ENCODE results near the gene FAM120B. TPM values are rescaled to one million over a fixed set of nuclear protein-coding genes. Genes with fewer than 3 reads are reported as not detected.
A peak's percentile ranks its signal among the peaks of the same experiment; 100 is the strongest.

FAM120B gene
- total RNA-seq, 2 donors from 2014 or later: 14.7 to 18.6 TPM

- Histone ChIP-seq H3K27ac (peak overlapping the region in 1 of 2 donors; percentile 31), H3K36me3 (no peaks in the 10 kb centered on the region), H3K9me3 (peaks cover 0 to 12% of the 10 kb centered on the region in 2 donors), H3K27me3 (no peaks in the 10 kb centered on the region), H3K4me1 (peaks cover 0 to 23% of the 10 kb centered on the region in 2 donors), H3K4me3 (peak overlapping the region in 1 of 2 donors; percentile 32)
- TF ChIP-seq CTCF (IDR thresholded peaks at IDR 0.05): no peak
- peak; percentile 86 for DNase-seq (ENCODE audit: low spot score)
Measured at GRCh38 chr6:170438402-170438753, 131.8 kb downstream of the FAM120B start.

- H3K4me1 ChIP-seq: peaks cover 0 to 23% of the 10 kb centered on the region in 2 donors
- no peak for TF ChIP-seq CTCF (IDR thresholded peaks at IDR 0.05)
- no peak overlapping the region for H3K4me3 ChIP-seq
- no peaks in the 10 kb centered on the region for H3K27me3 ChIP-seq
- H3K27ac ChIP-seq: no peak overlapping the region
- DNase-seq (ENCODE audit: low spot score): no peak
- peaks cover 0 to 12% of the 10 kb centered on the region in 2 donors for H3K9me3 ChIP-seq
- no peaks in the 10 kb centered on the region for H3K36me3 ChIP-seq
Measured at GRCh38 chr6:170438861-170439260, 132.3 kb downstream of the FAM120B start.

- no peaks in the 10 kb centered on the region for H3K27me3 ChIP-seq
- peak overlapping the region in 1 of 2 donors; percentile 48 for H3K27ac ChIP-seq
- H3K36me3 ChIP-seq: no peaks in the 10 kb centered on the region
- TF ChIP-seq CTCF (IDR thresholded peaks at IDR 0.05): no peak
- no peak for DNase-seq (ENCODE audit: low spot score)
- H3K4me3 ChIP-seq: no peak overlapping the region
- H3K4me1 ChIP-seq: peaks cover 0 to 23% of the 10 kb centered on the region in 2 donors
- H3K9me3 ChIP-seq: peaks cover 0 to 12% of the 10 kb centered on the region in 2 donors
Measured at GRCh38 chr6:170439366-170440361, 133.1 kb downstream of the FAM120B start.

GRCh38 chr6:170440437-170440836 lies 133.9 kb downstream of the FAM120B start:
- no peak for DNase-seq (ENCODE audit: low spot score)

GRCh38 chr6:170441316-170441715 lies 134.8 kb downstream of the FAM120B start:
- Histone ChIP-seq H3K9me3 (peaks cover 0 to 5% of the 10 kb centered on the region in 2 donors), H3K4me3 (no peak overlapping the region), H3K36me3 (no peaks in the 10 kb centered on the region), H3K27me3 (no peaks in the 10 kb centered on the region), H3K27ac (no peak overlapping the region), H3K4me1 (peaks cover 0 to 23% of the 10 kb centered on the region in 2 donors)
- no peak for TF ChIP-seq CTCF (IDR thresholded peaks at IDR 0.05)
- DNase-seq (ENCODE audit: low spot score): no peak

More at GRCh38 chr6:170440437-170440836, 133.9 kb downstream of the FAM120B start:
- TF ChIP-seq CTCF (IDR thresholded peaks at IDR 0.05): no peak
- Histone ChIP-seq H3K4me3 (no peak overlapping the region), H3K4me1 (peaks cover 0 to 23% of the 10 kb centered on the region in 2 donors), H3K27ac (no peak overlapping the region), H3K9me3 (peaks cover 0 to 12% of the 10 kb centered on the region in 2 donors), H3K36me3 (no peaks in the 10 kb centered on the region), H3K27me3 (no peaks in the 10 kb centered on the region)

All from right atrium auricular region (tissue), 2 donors.